K562 (cell line): Measurements from ENCODE around the gene MACROH2A2. TPM values are rescaled to one million over a fixed set of nuclear protein-coding genes. Genes with fewer than 3 reads are reported as not detected.

Source experiments
- ATAC-seq: fragments of 200-7000 bp; cut with Tn5 transposase; 3 replicates; pipeline ENCODE4 v1.9.1; 2020; ENCODE audit warnings: moderate library complexity
- BruUV-seq: library from RNA; stranded (reverse); fragments of 400-500 nt; replicated peaks from 2 replicates; lab custom pipeline; 2021; lab: Mats Ljungman, UMichigan
- CTCF ChIA-PET: fragments of 300-600 bp; formaldehyde crosslinking; extraction: SDS; loops from one replicate; lab custom pipeline; 2021; ENCODE audit warnings: low intra/inter-chr PET ratio; lab: Yijun Ruan, JAX
- POLR2A ChIA-PET: fragments of 300-600, 350-650 bp; sonication (Branson Sonifier 250); formaldehyde crosslinking; extraction: SDS; loops from one replicate; lab custom pipeline; 2021; ENCODE audit warnings: antibody characterized with exemption, inconsistent platforms; lab: Yijun Ruan, JAX
- DNase-seq, 4 experiments: peaks; one replicate each; pipeline versions ENCODE4 v3.0.0 to v3.0.0-alpha.2; 2011 to 2018; ENCODE audit warnings: low spot score in 3 of 4, mixed read lengths in 3 of 4; ENCODE audit errors: extremely low read depth in 1 of 4
- FAIRE-seq: peaks from 2 replicates; lab custom pipeline; 2011; peaks lifted over from hg19 to GRCh38; lab: Jason Lieb, UNC
- H2AFZ ChIP-seq: 2 replicates; pipeline ENCODE4 v1.6.0; 2011; ENCODE audit warnings: low read depth, low read length, control low read depth, inconsistent platforms
- H3K27ac ChIP-seq: fragments of 200-600 bp; 3 replicates; pipeline ENCODE4 v1.8.0; 2011; ENCODE audit warnings: low read depth, mild to moderate bottlenecking, control low read depth, inconsistent platforms, low read length, moderate library complexity, mixed read lengths; ENCODE audit errors: extremely low read depth
- H3K27me3 ChIP-seq, 2 experiments: fragments of 300-600 bp in 1 of 2; 2 replicates in 1 of 2; 3 replicates in 1 of 2; pipeline versions ENCODE4 v1.6.0 to v1.8.0; 2011; ENCODE audit warnings: inconsistent platforms in 2 of 2, low read length in 2 of 2, mild to moderate bottlenecking in 1 of 2, mixed read lengths in 1 of 2, moderate library complexity in 1 of 2; ENCODE audit not compliant: control insufficient read depth in 2 of 2, insufficient read depth in 2 of 2
- H3K36me3 ChIP-seq: fragments of 300-600 bp; 3 replicates; pipeline ENCODE4 v1.8.0; 2011; ENCODE audit warnings: mild to moderate bottlenecking, low read length, inconsistent platforms; ENCODE audit not compliant: control insufficient read depth, insufficient read depth
- H3K4me1 ChIP-seq, 2 experiments: fragments of 200-600 bp in 1 of 2; replicated peaks in 1 of 2; 2 replicates in 1 of 2; 3 replicates in 1 of 2; pipeline versions ENCODE4 v1.5.1 to v1.8.0; 2011; ENCODE audit warnings: inconsistent platforms in 2 of 2, low read length in 2 of 2, mild to moderate bottlenecking in 1 of 2, mixed read lengths in 1 of 2, moderate library complexity in 1 of 2; ENCODE audit not compliant: control insufficient read depth in 2 of 2, insufficient read depth in 2 of 2
- H3K4me2 ChIP-seq: 2 replicates; pipeline ENCODE4 v1.6.1; 2011; ENCODE audit warnings: low read length, control low read depth, inconsistent platforms, mixed read lengths; ENCODE audit not compliant: insufficient read depth
- H3K4me3 ChIP-seq: fragments of 200-600 bp; sonication (generic), shearing (Covaris generic); 2 replicates; pipeline ENCODE4 v1.5.1; 2016; ENCODE audit warnings: control low read depth, inconsistent platforms
- H3K79me2 ChIP-seq: fragments of 200-600 bp; 3 replicates; pipeline ENCODE4 v1.8.0; 2011; ENCODE audit warnings: low read length, inconsistent platforms; ENCODE audit not compliant: control insufficient read depth, insufficient read depth
- H3K9ac ChIP-seq, 2 experiments: 2 replicates each; pipeline versions ENCODE4 v1.6.0 to v1.6.1; 2011; ENCODE audit warnings: low read depth in 2 of 2, low read length in 2 of 2, control low read depth in 1 of 2, inconsistent platforms in 1 of 2, mild to moderate bottlenecking in 1 of 2, mixed read lengths in 1 of 2; ENCODE audit not compliant: insufficient read depth in 1 of 2
- H3K9me1 ChIP-seq: one replicate; pipeline ENCODE4 v1.6.0; 2011; ENCODE audit warnings: inconsistent platforms, mild to moderate bottlenecking, low read length, moderate library complexity; ENCODE audit not compliant: control insufficient read depth, insufficient read depth
- H3K9me3 ChIP-seq: replicated peaks from 2 replicates; pipeline ENCODE4 v1.5.1; 2011; ENCODE audit warnings: low read depth, low read length, inconsistent platforms; ENCODE audit not compliant: control insufficient read depth, insufficient read depth
- H4K20me1 ChIP-seq: replicated peaks from 2 replicates; pipeline ENCODE4 v1.6.1; 2011; ENCODE audit warnings: low read length, inconsistent platforms, mixed read lengths; ENCODE audit not compliant: control insufficient read depth, insufficient read depth
- ELF1 ChIP-seq: fragments of 200-800 bp; sonication (Bioruptor generic); IDR thresholded peaks from 2 replicates; pipeline ENCODE4 v1.6.1; 2016; ENCODE audit warnings: missing genetic modification characterization, missing compliant biosample characterization
- KDM5B ChIP-seq: fragments of 200-600 bp; sonication (generic); IDR thresholded peaks from 2 replicates; pipeline ENCODE4 v1.6.1; 2012; ENCODE audit warnings: low read depth, mild to moderate bottlenecking, moderate library complexity, low read length, control low read depth, inconsistent platforms; ENCODE audit not compliant: insufficient replicate concordance
- NR2C2 ChIP-seq, 2 experiments: fragments of 200-800 bp in 1 of 2; sonication (Bioruptor generic) in 1 of 2; sonication (generic) in 1 of 2; formaldehyde crosslinking in 1 of 2; IDR thresholded peaks; 2 replicates each; pipeline versions ENCODE4 v1.6.1 to v1.8.0; 2016 to 2022; ENCODE audit warnings: mild to moderate bottlenecking in 1 of 2, missing compliant biosample characterization in 1 of 2, missing genetic modification characterization in 1 of 2, missing genetic modification reagents in 1 of 2
- PCBP1 ChIP-seq: fragments of 200-400 bp; formaldehyde crosslinking; IDR thresholded peaks from 2 replicates; pipeline ENCODE4 v1.6.1; 2018; ENCODE audit warnings: mild to moderate bottlenecking, low read depth, low read length; ENCODE audit not compliant: poor library complexity, severe bottlenecking
- PCBP2 ChIP-seq: fragments of 200-400 bp; formaldehyde crosslinking; IDR thresholded peaks from 2 replicates; pipeline ENCODE4 v1.6.1; 2018; ENCODE audit warnings: low read length, low read depth, mild to moderate bottlenecking, moderate library complexity; ENCODE audit not compliant: poor library complexity, severe bottlenecking
- SMAD3 ChIP-seq: fragments of 450-650 bp; formaldehyde crosslinking; conservative IDR thresholded peaks from 2 replicates; pipeline ENCODE4 v1.4.0; 2020; ENCODE audit warnings: mild to moderate bottlenecking
- SUPT5H ChIP-seq: fragments of 450-650 bp; IDR thresholded peaks from 2 replicates; pipeline ENCODE4 v1.6.1; 2016
- TFAP4 ChIP-seq: sonication (generic); formaldehyde crosslinking; IDR thresholded peaks from 2 replicates; pipeline ENCODE4 v1.8.0; 2022; ENCODE audit warnings: missing genetic modification reagents, mild to moderate bottlenecking, moderate library complexity, borderline replicate concordance
- ZBTB11 ChIP-seq, 3 experiments: fragments of 200-800 bp in 1 of 3; fragments of 250-450 bp in 1 of 3; fragments of 450-650 bp in 1 of 3; sonication (Bioruptor Pico) in 1 of 3; sonication (Bioruptor generic) in 1 of 3; formaldehyde crosslinking in 1 of 3; IDR thresholded peaks; 2 replicates each; pipeline versions ENCODE4 v1.6.1 to v1.8.0; 2016 to 2022; ENCODE audit warnings: mild to moderate bottlenecking in 2 of 3, missing genetic modification characterization in 2 of 3, missing compliant biosample characterization in 1 of 3, moderate library complexity in 1 of 3
- ZNF217 ChIP-seq: sonication (generic); formaldehyde crosslinking; IDR thresholded peaks from 2 replicates; pipeline ENCODE4 v1.8.0; 2022; ENCODE audit warnings: mild to moderate bottlenecking, missing genetic modification reagents
- ZNF263 ChIP-seq: sonication (generic); formaldehyde crosslinking; IDR thresholded peaks from 2 replicates; pipeline ENCODE4 v1.8.0; 2022; ENCODE audit warnings: mild to moderate bottlenecking, missing genetic modification reagents, borderline replicate concordance
- ZNF311 ChIP-seq: fragments of 250-450 bp; sonication (Bioruptor Pico); IDR thresholded peaks from 2 replicates; pipeline ENCODE4 v1.4.0; 2020; ENCODE audit warnings: mild to moderate bottlenecking, moderate library complexity
- WGBS: fragments of 100-300 bp; shearing (Covaris generic); methylation state at CpG from one replicate; pipeline ENCODE4 v1.1.6; 2016; ENCODE audit warnings: low coverage, mixed read lengths; ENCODE audit not compliant: insufficient coverage; ENCODE audit errors: missing lambda C conversion rate; 5-methylcytosine and 5-hydroxymethylcytosine counted together
- in situ Hi-C: fragments of 300-500 bp; cut with MboI; formaldehyde crosslinking; loops from 4 replicates; pipeline ENCODE4 v1.15.0; 2018; ENCODE audit warnings: inconsistent platforms, mixed read lengths
- intact Hi-C: fragments of 100-400 bp; cut with micrococcal nuclease; formaldehyde crosslinking; loops from 2 replicates; pipeline ENCODE4 v1.14.2; 2022
- polyA plus RNA-seq, 8 experiments: library from polyadenylated mRNA; depleted of rRNA in 4 of 8; stranded (reverse) in 5 of 8; unstranded in 3 of 8; fragments of >200 nt; fragmentation: Nextera tagmentation in 2 of 8; fragmentation: Illumina TruSeq in 1 of 8; extraction: Ambion mirVana in 2 of 8; extraction: Trizol in 1 of 8; gene quantifications; 2 replicates each; pipeline versions ENCODE4 v1.2.1 to v1.2.3, GENCODE V29; 2011 to 2014; ENCODE audit warnings: inconsistent platforms in 1 of 8, missing spikeins in 1 of 8
- total RNA-seq, 7 experiments: library from RNA; depleted of rRNA in 6 of 7; stranded (reverse); fragments of >200 nt in 6 of 7; fragmentation: Illumina TruSeq in 2 of 7; extraction: Trizol in 2 of 7; gene quantifications; 2 replicates each; pipeline versions ENCODE4 v1.2.1 to v1.2.3, GENCODE V29; 2011 to 2021; ENCODE audit warnings: low replicate concordance in 1 of 7

Gene MACROH2A2
- total and polyA plus RNA-seq, 9 of the 15 experiments (the other 6 are each of a cell fraction or from before 2014, with no cell fraction given) = 0.07 TPM; not detected in 8

- DNase-seq (peak; percentile 85 to 90 (median 88)), ATAC-seq (peak; percentile 84), FAIRE-seq (no peak)
- peak within 1 kb of the TSS; percentile 75 for H3K27ac ChIP-seq
- BruUV-seq = TSS peak; percentile 53
- H3K4me2 ChIP-seq = peak within 1 kb of the TSS; percentile 79
- in situ Hi-C loops = no loop called here
- H3K9me3 ChIP-seq = peaks cover 6% of the 10 kb centered on the region; the same call in 1 of the 2 replicates
- ChIA-PET POLR2A (interaction anchor here (1.0 kb wide), 1 partner anchor 18 kb away, joined by 3 read pairs; no protein-coding TSS in a partner anchor), CTCF (no interaction called here)
- no peaks in the 10 kb centered on the region for H4K20me1 ChIP-seq
- H3K9me1 ChIP-seq = no peaks in the 10 kb centered on the region
- peak within 1 kb of the TSS; percentile 35 for H3K4me3 ChIP-seq
- H3K27me3 ChIP-seq = no peaks in the 10 kb centered on the region
- H3K79me2 ChIP-seq = peaks cover 23% of the 10 kb centered on the region
- intact Hi-C loops = no loop called here
- H3K9ac ChIP-seq = peak within 1 kb of the TSS; percentile 53 to 93
- peak within 1 kb of the TSS; percentile 64 for H2AFZ ChIP-seq
- peaks cover 2% of the 10 kb centered on the region; the same call in 1 of the 3 replicates for H3K36me3 ChIP-seq
- WGBS = 29% methylated on average over 64 of the region's 80 CpGs
- H3K4me1 ChIP-seq = peaks cover 8 to 25% of the 10 kb centered on the region in 2 experiments; a peak in 4 of 5 replicates
- TF ChIP-seq ZNF311 (CRISPR knock-in tag) (no peak), ZNF217 (CRISPR knock-in tag) (no peak), KDM5B (peak; percentile 62), SMAD3 (no peak), ZBTB11 (CRISPR knock-in tag; IDR thresholded peaks at IDR 0.05) (peak in 2 of 3 experiments; percentile 41 to 59; a peak in 2 of 6 replicates), ELF1 (tag) (peak; percentile 85), PCBP2 (no peak), SUPT5H (peak; percentile 59), TFAP4 (CRISPR knock-in tag) (peak; percentile 33; the same call in 1 of the 2 replicates), NR2C2 (CRISPR knock-in tag; IDR thresholded peaks at IDR 0.05) (no peak), NR2C2 (tag; IDR thresholded peaks at IDR 0.05) (peak; percentile 95), PCBP1 (peak; percentile 53), ZNF263 (CRISPR knock-in tag) (no peak)
Measured at GRCh38 chr10:70132098-70133029, 79.7 kb downstream of the MACROH2A2 start, which contains the start of gene AIFM2. Gene AIFM2, minus strand, starts transcription at chr10:70132825. Its CDS starts 8,741 bp downstream, at chr10:70124084.
